Muscle of back (tissue), 13 donors: ENCODE data around the gene PRKAR2A. TPM values are rescaled to one million over a fixed set of nuclear protein-coding genes. Genes with fewer than 3 reads are reported as not detected.
A peak's percentile ranks its signal among the peaks of the same experiment; 100 is the strongest.

Experiments
- DNase-seq, 3 donors: peaks; one replicate each; pipeline versions ENCODE4 v3.0.0 to v3.0.0-alpha.2; 2013
- long read RNA-seq, 9 donors: transcript quantifications; one replicate each; lab custom pipeline, GENCODE V29; 2026
- polyA plus RNA-seq, 10 donors: library from polyadenylated mRNA; unstranded; fragments of 120-200 nt; gene quantifications; one replicate each; pipeline ENCODE4 v1.2.1, GENCODE V29; 2013; ENCODE audit not compliant: insufficient read length in 10 of 10

PRKAR2A gene
- 10 to 100 TPM; 30.2 to 47.0 (median 38.9) TPM for polyA plus RNA-seq
- long read RNA-seq, donor 1, full-length matches to known transcripts: 3 of 32 reads
- long read RNA-seq, donor 1, partial matches to known transcripts: 14 of 32 reads
- long read RNA-seq, donor 1, other reads (novel, unspliced or antisense): 15 of 32 reads
- long read RNA-seq, donor 2, full-length matches to known transcripts: 4 of 4 reads
- long read RNA-seq, donor 2, partial matches to known transcripts: 0 of 4 reads
- long read RNA-seq, donor 2, other reads (novel, unspliced or antisense): 0 of 4 reads
- long read RNA-seq, donor 3: 0 reads
- long read RNA-seq, donor 4, full-length matches to known transcripts: 6 of 6 reads
- long read RNA-seq, donor 4, partial matches to known transcripts: 0 of 6 reads
- long read RNA-seq, donor 4, other reads (novel, unspliced or antisense): 0 of 6 reads
- long read RNA-seq, donor 5, full-length matches to known transcripts: 6 of 6 reads
- long read RNA-seq, donor 5, partial matches to known transcripts: 0 of 6 reads
- long read RNA-seq, donor 5, other reads (novel, unspliced or antisense): 0 of 6 reads
- long read RNA-seq, donor 6, full-length matches to known transcripts: 4 of 4 reads
- long read RNA-seq, donor 6, partial matches to known transcripts: 0 of 4 reads
- long read RNA-seq, donor 6, other reads (novel, unspliced or antisense): 0 of 4 reads
- long read RNA-seq, donor 7, full-length matches to known transcripts: 2 of 2 reads
- long read RNA-seq, donor 7, partial matches to known transcripts: 0 of 2 reads
- long read RNA-seq, donor 7, other reads (novel, unspliced or antisense): 0 of 2 reads
- long read RNA-seq, donor 8, full-length matches to known transcripts: 3 of 3 reads
- long read RNA-seq, donor 8, partial matches to known transcripts: 0 of 3 reads
- long read RNA-seq, donor 8, other reads (novel, unspliced or antisense): 0 of 3 reads
- long read RNA-seq, donor 9, full-length matches to known transcripts: 2 of 2 reads
- long read RNA-seq, donor 9, partial matches to known transcripts: 0 of 2 reads
- long read RNA-seq, donor 9, other reads (novel, unspliced or antisense): 0 of 2 reads

GRCh38 chr3:48847504-48848423, at the start of gene PRKAR2A:
Gene PRKAR2A (minus strand): TSS chr3:48847874. CDS start chr3:48847596, 278 bp downstream.
- peak; percentile 89 to 98 (median 97) for DNase-seq

GRCh38 chr3:48896936-48897335, 49.3 kb upstream of the PRKAR2A start:
- no peak for DNase-seq

- DNase-seq: no peak
Measured at GRCh38 chr3:48894516-48894915, 46.8 kb upstream of the PRKAR2A start.

GRCh38 chr3:48891606-48892005, 43.9 kb upstream of the PRKAR2A start:
- DNase-seq: no peak

- no peak for DNase-seq
Measured at GRCh38 chr3:48885753-48886152, 38.1 kb upstream of the PRKAR2A start.

GRCh38 chr3:48881652-48882114, 34.0 kb upstream of the PRKAR2A start:
- no peak for DNase-seq

GRCh38 chr3:48881006-48881405, 33.3 kb upstream of the PRKAR2A start:
- DNase-seq: no peak

- DNase-seq: no peak
Measured at GRCh38 chr3:48879994-48880377, 32.3 kb upstream of the PRKAR2A start.

GRCh38 chr3:48879307-48879993, 31.8 kb upstream of the PRKAR2A start:
- no peak for DNase-seq

GRCh38 chr3:48877671-48878070, 30.0 kb upstream of the PRKAR2A start:
- DNase-seq: no peak

GRCh38 chr3:48863122-48863521, 15.4 kb upstream of the PRKAR2A start:
- DNase-seq: no peak

- no peak for DNase-seq
Measured at GRCh38 chr3:48859206-48859605, 11.5 kb upstream of the PRKAR2A start.

- no peak for DNase-seq
Measured at GRCh38 chr3:48858709-48859108, 11.0 kb upstream of the PRKAR2A start.

GRCh38 chr3:48857641-48858040, 10.0 kb upstream of the PRKAR2A start:
- no peak for DNase-seq

- DNase-seq: no peak
Measured at GRCh38 chr3:48856469-48856868, 8.8 kb upstream of the PRKAR2A start.

GRCh38 chr3:48855681-48856447, 8.2 kb upstream of the PRKAR2A start:
- no peak for DNase-seq

GRCh38 chr3:48852151-48852550, 4.5 kb upstream of the PRKAR2A start:
- DNase-seq: no peak

- peak in 2 of 3 donors; percentile 30 to 59 for DNase-seq
Measured at GRCh38 chr3:48851407-48851806, 3.7 kb upstream of the PRKAR2A start.

- DNase-seq: no peak
Measured at GRCh38 chr3:48848816-48849515, 1.3 kb upstream of the PRKAR2A start.
